ENCODE measurements around the gene ZDBF2.
"Not testable (repeated sequence)": the region's sequence is repeated elsewhere in the genome, so short reads cannot be mapped to it uniquely, and the experiment has no call there.

ZDBF2 gene

DNA sequence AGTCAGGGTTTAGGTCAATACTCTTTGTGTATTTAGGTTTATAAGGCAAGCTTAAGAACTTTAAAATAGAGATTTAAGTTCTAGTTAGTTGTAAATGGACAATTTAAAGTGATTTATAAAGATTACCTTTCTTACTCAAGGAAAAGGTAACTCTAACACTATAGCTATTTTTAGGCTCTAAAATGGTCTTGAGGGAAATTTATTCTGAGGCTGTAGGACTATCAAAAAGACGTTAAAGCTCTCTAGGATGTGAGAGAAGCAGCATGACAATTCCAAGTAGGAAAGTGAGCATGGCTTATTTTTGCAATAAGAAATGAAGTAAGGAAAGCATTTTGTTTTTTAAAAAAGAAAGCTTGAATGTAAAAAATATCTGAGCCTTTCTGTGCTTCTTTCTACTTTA is 78.1 kb downstream of the ZDBF2 start:
- no peak for TF ChIP-seq JUND (IDR thresholded peaks at IDR 0.05; ENCODE audit: low read depth)
- no peak for DNase-seq (ENCODE audit: low read depth in 1 of 2, low spot score in 1 of 2)
- in situ Hi-C loops (cut with HindIII; ENCODE audit: low pct_unique_long_range_greater_than_20kb, low sequenced_read_pairs): no loop called here

DNA sequence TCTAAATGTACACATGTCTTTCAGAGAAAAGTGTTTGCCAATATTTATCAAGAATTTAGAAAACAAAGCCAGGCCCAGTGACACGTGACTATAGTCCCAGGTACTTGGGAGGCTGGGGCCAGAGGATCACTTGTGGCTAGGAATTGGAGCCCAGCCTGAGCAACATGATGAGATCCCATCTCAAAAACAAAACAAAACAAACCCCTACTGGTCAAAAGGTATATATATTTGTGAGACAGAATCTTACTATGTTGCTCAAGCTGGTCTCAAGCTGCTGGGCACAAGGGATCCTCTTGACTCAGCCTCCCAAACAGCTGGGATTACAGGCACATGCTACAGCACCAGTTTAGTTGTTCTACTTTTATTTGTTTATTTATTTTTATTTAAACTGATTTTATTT is 79.2 kb downstream of the ZDBF2 start:
- no peak for DNase-seq (ENCODE audit: low read depth in 1 of 2, low spot score in 1 of 2)
- in situ Hi-C loops (cut with HindIII; ENCODE audit: low pct_unique_long_range_greater_than_20kb, low sequenced_read_pairs): no loop called here
- TF ChIP-seq JUND (IDR thresholded peaks at IDR 0.05; ENCODE audit: low read depth): no peak

DNA sequence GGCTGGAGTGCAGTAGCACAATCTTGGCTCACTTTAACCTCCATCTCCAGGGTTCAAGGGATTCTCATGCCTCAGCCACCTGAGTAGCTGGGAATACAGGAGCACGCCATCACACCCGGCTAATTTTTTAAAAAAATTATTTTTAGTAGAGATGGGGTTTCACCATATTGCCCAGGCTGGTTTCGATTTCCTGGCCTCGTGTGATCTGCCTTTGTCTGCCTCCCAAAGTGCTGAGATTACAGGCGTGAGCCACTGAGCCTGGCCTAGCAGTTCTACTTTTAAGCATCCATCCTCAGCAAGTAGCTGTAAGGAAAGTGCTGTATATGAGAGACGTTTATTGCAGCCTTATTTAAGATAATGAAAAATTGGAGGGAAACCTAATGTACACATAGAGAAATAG is 79.7 kb downstream of the ZDBF2 start:
- no peak for DNase-seq (ENCODE audit: low read depth in 1 of 2, low spot score in 1 of 2)
- no peak for TF ChIP-seq JUND (IDR thresholded peaks at IDR 0.05; ENCODE audit: low read depth)

DNA sequence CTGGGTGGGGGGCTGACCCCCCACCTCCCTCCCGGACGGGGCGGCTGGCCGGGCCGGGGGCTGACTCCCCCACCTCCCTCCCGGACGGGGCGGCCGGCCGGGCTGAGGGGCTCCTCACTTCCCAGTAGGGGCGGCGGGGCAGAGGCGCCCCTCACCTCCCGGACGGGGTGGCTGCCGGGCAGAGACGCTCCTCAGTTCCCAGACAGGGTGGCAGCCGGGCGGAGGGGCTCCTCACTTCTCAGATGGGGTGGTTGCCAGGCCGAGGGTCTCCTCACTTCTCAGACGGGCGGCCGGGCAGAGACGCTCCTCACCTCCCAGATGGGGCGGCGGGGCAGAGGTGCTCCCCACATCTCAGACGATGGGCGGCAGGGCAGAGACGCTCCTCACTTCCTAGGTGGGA is 82.4 kb downstream of the ZDBF2 start:
- in situ Hi-C loops (cut with HindIII; ENCODE audit: low pct_unique_long_range_greater_than_20kb, low sequenced_read_pairs); DNase-seq (ENCODE audit: low read depth in 1 of 2, low spot score in 1 of 2): not testable (repeated sequence)

More for the DNA sequence above, 79.7 kb downstream of the ZDBF2 start:
- in situ Hi-C loops (cut with HindIII; ENCODE audit: low pct_unique_long_range_greater_than_20kb, low sequenced_read_pairs): no loop called here

DNA sequence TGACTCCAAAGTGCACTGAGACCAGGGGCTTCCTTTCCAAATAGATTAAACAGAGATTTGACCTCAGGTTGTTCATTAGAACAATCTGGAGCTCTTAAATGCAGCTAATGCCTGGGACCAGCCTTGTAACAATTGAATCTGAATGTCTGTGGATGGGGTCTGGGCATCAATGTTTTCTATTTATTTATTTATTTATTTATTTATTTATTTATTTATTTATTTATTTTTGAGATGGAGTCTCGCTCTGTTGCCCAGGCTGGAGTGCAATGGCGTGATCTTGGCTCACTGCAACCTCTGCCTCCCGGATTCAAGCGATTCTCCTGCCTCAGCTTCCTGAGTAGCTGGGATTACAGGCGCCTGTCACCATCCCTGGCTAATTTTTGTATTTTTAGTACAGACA is 86.4 kb downstream of the ZDBF2 start:
- in situ Hi-C loops (cut with HindIII; ENCODE audit: low pct_unique_long_range_greater_than_20kb, low sequenced_read_pairs); DNase-seq (ENCODE audit: low read depth in 1 of 2, low spot score in 1 of 2): not testable (repeated sequence)

DNA sequence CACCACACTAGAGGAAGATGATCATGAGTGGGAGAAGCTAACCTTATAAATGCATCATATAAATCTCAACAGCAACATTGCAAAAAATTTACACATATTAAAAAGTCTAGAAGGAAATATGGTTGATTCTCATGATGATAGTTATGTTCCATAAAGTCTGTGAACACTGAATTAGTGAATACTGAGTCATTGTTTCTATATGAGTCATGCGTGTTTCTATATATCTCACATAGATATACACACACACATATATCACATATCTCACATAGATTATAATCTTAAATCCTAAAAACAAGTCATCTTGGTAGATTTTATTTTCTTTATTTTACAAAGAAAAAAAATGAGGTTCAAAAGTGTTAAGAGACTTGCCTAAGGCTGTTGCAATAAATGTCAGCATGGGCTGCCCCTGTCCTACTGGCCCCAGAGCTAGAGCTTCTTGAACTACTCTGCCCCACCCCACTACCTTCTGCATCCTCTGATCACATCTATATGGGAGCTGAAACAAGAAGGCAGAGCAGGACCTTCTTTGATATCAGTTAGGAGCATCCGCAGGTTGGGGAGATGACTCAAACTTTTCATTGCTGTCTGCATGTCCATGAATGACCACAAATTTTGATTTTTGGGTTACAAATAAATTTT is 87.1 kb downstream of the ZDBF2 start:
- no peak for DNase-seq (ENCODE audit: low read depth in 1 of 2, low spot score in 1 of 2)
- in situ Hi-C loops (cut with HindIII; ENCODE audit: low pct_unique_long_range_greater_than_20kb, low sequenced_read_pairs): no loop called here
- no peak for TF ChIP-seq JUND (IDR thresholded peaks at IDR 0.05; ENCODE audit: low read depth)

All from T47D (cell line).